GM23248 (cell line): ENCODE data around the gene SHMT1.
"Not testable (repeated sequence)": the region's sequence is repeated elsewhere in the genome, so short reads cannot be mapped to it uniquely, and the experiment has no call there.

Source experiments
- EZH2 ChIP-seq: fragments of 200-600 bp; sonication (generic); IDR thresholded peaks from 2 replicates; pipeline ENCODE4 v1.6.1; 2018; ENCODE audit warnings: antibody characterized with exemption, mild to moderate bottlenecking; ENCODE audit not compliant: insufficient read depth, poor library complexity, severe bottlenecking
- EZH2phosphoT487 ChIP-seq: fragments of 200-600 bp; sonication (generic); IDR thresholded peaks from 2 replicates; pipeline ENCODE4 v1.6.1; 2018; ENCODE audit warnings: antibody characterized with exemption, moderate library complexity, mild to moderate bottlenecking, low read depth; ENCODE audit not compliant: insufficient read depth

- not testable (repeated sequence) for TF ChIP-seq EZH2phosphoT487, EZH2
These were observed 25.2 kb downstream of the SHMT1 start for GRCh38 chr17:18338158-18338557.
